MM.1S (cell line): Measurements from ENCODE around the gene NAP1L5.

Source experiments
- DNase-seq: peaks from one replicate; pipeline ENCODE4 v3.0.0-alpha.2; 2015
- H2AFZ ChIP-seq: fragments of 300-600 bp; sonication (generic); 2 replicates; pipeline ENCODE4 v1.6.0; 2016; ENCODE audit warnings: antibody characterized with exemption, low read length
- H3F3A ChIP-seq: fragments of 300-600 bp; sonication (generic); 2 replicates; pipeline ENCODE4 v1.6.1; 2016; ENCODE audit warnings: mild to moderate bottlenecking, antibody characterized with exemption, low read length, moderate library complexity, mixed read lengths; ENCODE audit not compliant: insufficient read depth
- H3K27ac ChIP-seq: fragments of 300-600 bp; sonication (generic); 2 replicates; pipeline ENCODE4 v1.5.1; 2016; ENCODE audit warnings: mild to moderate bottlenecking, low read length
- H3K27me3 ChIP-seq: fragments of 300-600 bp; sonication (generic); replicated peaks from 2 replicates; pipeline ENCODE4 v1.6.0; 2016; ENCODE audit warnings: low read length; ENCODE audit not compliant: insufficient read depth
- H3K36me3 ChIP-seq: fragments of 300-600 bp; sonication (generic); replicated peaks from 2 replicates; pipeline ENCODE4 v1.6.1; 2016; ENCODE audit warnings: mild to moderate bottlenecking, low read length, mixed read lengths; ENCODE audit not compliant: insufficient read depth
- H3K4me1 ChIP-seq: fragments of 300-600 bp; sonication (generic); 2 replicates; pipeline ENCODE4 v1.6.1; 2016; ENCODE audit warnings: low read length, mixed read lengths
- H3K4me2 ChIP-seq: fragments of 300-600 bp; sonication (generic); 2 replicates; pipeline ENCODE4 v1.6.0; 2016; ENCODE audit warnings: low read depth, low read length
- H3K4me3 ChIP-seq: fragments of 300-600 bp; sonication (generic); 2 replicates; pipeline ENCODE4 v1.5.1; 2016; ENCODE audit warnings: low read length, mixed read lengths
- H3K79me2 ChIP-seq: fragments of 300-600 bp; sonication (generic); 2 replicates; pipeline ENCODE4 v1.6.1; 2016; ENCODE audit warnings: mixed run types, low read length, mixed read lengths
- H3K9ac ChIP-seq: fragments of 300-600 bp; sonication (generic); 2 replicates; pipeline ENCODE4 v1.6.1; 2016; ENCODE audit warnings: low read length, mixed read lengths
- H3K9me2 ChIP-seq: fragments of 300-600 bp; sonication (generic); replicated peaks from 2 replicates; pipeline ENCODE4 v1.6.1; 2016; ENCODE audit warnings: mild to moderate bottlenecking, low read length, mixed read lengths; ENCODE audit not compliant: insufficient read depth
- H3K9me3 ChIP-seq: fragments of 300-600 bp; sonication (generic); replicated peaks from 2 replicates; pipeline ENCODE4 v1.6.1; 2016; ENCODE audit warnings: mild to moderate bottlenecking, low read length, mixed read lengths; ENCODE audit not compliant: insufficient read depth
- H4K20me1 ChIP-seq: fragments of 300-600 bp; sonication (generic); 2 replicates; pipeline ENCODE4 v1.6.1; 2016; ENCODE audit warnings: mild to moderate bottlenecking, low read length, moderate library complexity, mixed read lengths; ENCODE audit not compliant: insufficient read depth
- EZH2 ChIP-seq: fragments of 300-600 bp; sonication (generic); optimal IDR thresholded peaks from 2 replicates; pipeline ENCODE3; 2017; ENCODE audit warnings: low read depth, mild to moderate bottlenecking, antibody characterized with exemption, low read length, mixed read lengths
- EZH2phosphoT487 ChIP-seq: fragments of 300-600 bp; sonication (generic); IDR thresholded peaks from 2 replicates; pipeline ENCODE4 v1.6.1; 2018; ENCODE audit warnings: antibody characterized with exemption, low read length
- TF ChIP-seq, protein P1 (sequence below): fragments of 300-600 bp; sonication (generic); IDR thresholded peaks from 2 replicates; pipeline ENCODE4 v1.5.1; 2016; ENCODE audit warnings: antibody characterized with exemption, low read length, mixed read lengths

NAP1L5 gene

DNA sequence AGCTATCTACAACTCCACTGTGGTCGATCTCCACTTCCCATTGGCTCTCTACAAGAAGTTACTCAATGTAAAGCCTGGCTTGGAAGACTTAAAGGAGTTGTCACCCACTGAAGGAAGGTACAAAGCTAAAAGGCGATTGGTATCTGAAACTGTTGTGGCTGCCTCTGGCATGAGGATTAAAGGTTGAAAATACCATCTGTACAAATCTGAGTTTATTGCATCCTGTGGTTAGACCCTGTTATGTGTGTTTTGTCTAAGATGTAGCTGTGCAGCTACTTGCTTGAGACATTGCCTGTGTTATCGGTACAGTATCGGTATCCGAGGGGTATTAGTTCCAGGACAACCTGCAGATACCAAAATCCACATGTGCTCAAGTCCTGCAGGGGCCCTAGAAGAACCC is 16.4 kb downstream of the NAP1L5 start:
- H3K79me2 ChIP-seq, result no peaks in the 10 kb centered on the region
- H2AFZ ChIP-seq, result no peak overlapping the region
- H3K27ac ChIP-seq, result no peak overlapping the region
- H3K4me3 ChIP-seq, result no peak overlapping the region
- H3K4me2 ChIP-seq, result no peak overlapping the region
- H3K9me3 ChIP-seq, result no peaks in the 10 kb centered on the region
- no peaks in the 10 kb centered on the region for H3K9me2 ChIP-seq
- H3K36me3 ChIP-seq, result no peaks in the 10 kb centered on the region; the same call in 1 of the 2 replicates
- no peaks in the 10 kb centered on the region for H3K4me1 ChIP-seq
- no peak for DNase-seq
- H3F3A ChIP-seq, result no peaks in the 10 kb centered on the region
- H3K9ac ChIP-seq, result no peak overlapping the region
- TF ChIP-seq EZH2phosphoT487 (no peak), EZH2 (no peak)
- TF ChIP-seq, protein P1, sequence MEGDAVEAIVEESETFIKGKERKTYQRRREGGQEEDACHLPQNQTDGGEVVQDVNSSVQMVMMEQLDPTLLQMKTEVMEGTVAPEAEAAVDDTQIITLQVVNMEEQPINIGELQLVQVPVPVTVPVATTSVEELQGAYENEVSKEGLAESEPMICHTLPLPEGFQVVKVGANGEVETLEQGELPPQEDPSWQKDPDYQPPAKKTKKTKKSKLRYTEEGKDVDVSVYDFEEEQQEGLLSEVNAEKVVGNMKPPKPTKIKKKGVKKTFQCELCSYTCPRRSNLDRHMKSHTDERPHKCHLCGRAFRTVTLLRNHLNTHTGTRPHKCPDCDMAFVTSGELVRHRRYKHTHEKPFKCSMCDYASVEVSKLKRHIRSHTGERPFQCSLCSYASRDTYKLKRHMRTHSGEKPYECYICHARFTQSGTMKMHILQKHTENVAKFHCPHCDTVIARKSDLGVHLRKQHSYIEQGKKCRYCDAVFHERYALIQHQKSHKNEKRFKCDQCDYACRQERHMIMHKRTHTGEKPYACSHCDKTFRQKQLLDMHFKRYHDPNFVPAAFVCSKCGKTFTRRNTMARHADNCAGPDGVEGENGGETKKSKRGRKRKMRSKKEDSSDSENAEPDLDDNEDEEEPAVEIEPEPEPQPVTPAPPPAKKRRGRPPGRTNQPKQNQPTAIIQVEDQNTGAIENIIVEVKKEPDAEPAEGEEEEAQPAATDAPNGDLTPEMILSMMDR, result no peak
- no peaks in the 10 kb centered on the region for H4K20me1 ChIP-seq
- H3K27me3 ChIP-seq, result no peaks in the 10 kb centered on the region

DNA sequence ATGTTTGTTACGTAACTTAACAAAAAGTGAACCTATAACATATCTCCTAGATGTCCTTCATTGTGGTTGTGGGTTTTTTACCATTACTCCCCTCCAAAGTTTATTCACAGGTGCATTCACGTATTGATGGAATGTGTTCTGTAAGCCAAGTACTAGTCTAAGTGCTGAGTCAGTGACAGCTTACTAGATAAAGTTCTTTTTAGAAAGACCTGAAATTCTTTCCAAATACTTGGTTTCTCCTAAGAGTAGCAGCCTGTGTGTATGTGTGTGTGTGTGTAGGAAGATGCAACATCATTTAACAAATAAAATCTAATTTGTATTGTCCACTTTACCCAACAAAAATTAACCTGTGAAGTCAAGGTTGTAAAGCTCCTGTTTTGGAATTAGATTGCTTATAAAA is 22.1 kb downstream of the NAP1L5 start:
- no peaks in the 10 kb centered on the region for H3K79me2 ChIP-seq
- H3K9me3 ChIP-seq, result no peaks in the 10 kb centered on the region
- H2AFZ ChIP-seq, result no peak overlapping the region
- no peak overlapping the region for H3K27ac ChIP-seq
- no peak overlapping the region for H3K9ac ChIP-seq
- H3K9me2 ChIP-seq, result no peaks in the 10 kb centered on the region
- DNase-seq, result no peak
- no peak overlapping the region for H3K4me3 ChIP-seq
- no peak overlapping the region for H3K4me2 ChIP-seq
- no peak for TF ChIP-seq EZH2
- H3K36me3 ChIP-seq, result no peaks in the 10 kb centered on the region; the same call in 1 of the 2 replicates
- H3F3A ChIP-seq, result no peaks in the 10 kb centered on the region
- H3K4me1 ChIP-seq, result no peaks in the 10 kb centered on the region
- H4K20me1 ChIP-seq, result no peaks in the 10 kb centered on the region
- H3K27me3 ChIP-seq, result no peaks in the 10 kb centered on the region

DNA sequence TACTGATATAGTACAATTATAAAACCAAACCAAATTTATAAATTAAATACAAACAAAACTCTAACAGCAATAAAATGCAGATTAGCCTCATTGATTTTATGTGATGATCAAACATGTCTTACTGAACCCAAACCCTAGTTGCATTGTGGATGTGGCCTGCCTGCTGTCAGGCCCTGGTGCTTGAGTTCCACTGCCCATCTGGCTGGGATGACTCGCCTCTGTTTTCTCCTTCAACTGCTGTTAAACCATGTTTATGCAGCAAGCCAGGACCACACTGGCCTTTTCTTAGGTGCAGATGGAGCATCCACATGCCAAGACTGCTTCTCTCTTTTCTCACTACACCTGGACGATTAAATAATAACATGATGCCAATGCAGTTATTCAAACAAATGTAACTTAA is 22.6 kb downstream of the NAP1L5 start:
- no peak for DNase-seq
- no peaks in the 10 kb centered on the region; the same call in 1 of the 2 replicates for H3K36me3 ChIP-seq

DNA sequence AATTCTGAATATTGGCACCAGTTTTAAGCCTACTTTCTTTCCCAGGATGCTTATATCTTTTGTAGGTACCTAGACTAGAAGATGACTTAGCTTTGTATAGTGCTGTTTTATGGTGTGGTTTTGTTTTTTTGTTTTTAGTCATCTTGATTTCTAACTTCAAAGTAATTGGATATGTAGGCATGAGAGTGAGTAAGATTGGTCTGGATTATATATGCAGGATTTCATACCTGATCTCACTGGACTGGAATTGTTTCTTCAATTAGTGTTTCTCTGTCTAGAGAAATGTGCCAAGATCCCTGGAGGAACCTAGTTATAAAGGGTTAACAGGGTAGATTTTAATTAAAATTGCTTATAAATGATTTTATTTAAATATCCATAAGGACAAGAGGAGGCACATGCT is 23.1 kb downstream of the NAP1L5 start:
- no peaks in the 10 kb centered on the region for H3K79me2 ChIP-seq
- no peak for TF ChIP-seq EZH2phosphoT487
- TF ChIP-seq, protein P1, result no peak
- no peak for TF ChIP-seq EZH2
- no peaks in the 10 kb centered on the region; the same call in 1 of the 2 replicates for H3K36me3 ChIP-seq
- no peaks in the 10 kb centered on the region for H3K9me3 ChIP-seq
- H3K4me2 ChIP-seq, result no peak overlapping the region
- no peak overlapping the region for H2AFZ ChIP-seq
- H3K4me3 ChIP-seq, result no peak overlapping the region
- H3F3A ChIP-seq, result no peaks in the 10 kb centered on the region
- no peak overlapping the region for H3K9ac ChIP-seq
- no peak for DNase-seq
- H4K20me1 ChIP-seq, result no peaks in the 10 kb centered on the region
- no peaks in the 10 kb centered on the region for H3K9me2 ChIP-seq
- H3K27ac ChIP-seq, result no peak overlapping the region
- no peaks in the 10 kb centered on the region for H3K4me1 ChIP-seq
- H3K27me3 ChIP-seq, result no peaks in the 10 kb centered on the region

More for the DNA sequence above, 22.6 kb downstream of the NAP1L5 start:
- Histone ChIP-seq H3K27ac (no peak overlapping the region), H3K9me3 (no peaks in the 10 kb centered on the region), H3K9me2 (no peaks in the 10 kb centered on the region), H3F3A (no peaks in the 10 kb centered on the region), H2AFZ (no peak overlapping the region), H3K4me2 (no peak overlapping the region), H3K27me3 (no peaks in the 10 kb centered on the region), H3K4me3 (no peak overlapping the region), H3K79me2 (no peaks in the 10 kb centered on the region), H3K9ac (no peak overlapping the region), H3K4me1 (no peaks in the 10 kb centered on the region), H4K20me1 (no peaks in the 10 kb centered on the region)
- TF ChIP-seq EZH2phosphoT487 (no peak), EZH2 (no peak)
- TF ChIP-seq, protein P1, result no peak
